HL-60 (cell line): ENCODE results near the gene PPFIA4.

Source experiments
- DNase-seq, 2 experiments: peaks; one replicate each; pipeline ENCODE4 v3.0.0-alpha.2; 2010 to 2020; ENCODE audit warnings: low read depth in 1 of 2, low spot score in 1 of 2
- H3K27ac ChIP-seq: fragments of 250-450 bp; sonication (Bioruptor Pico); replicated peaks from 2 replicates; pipeline ENCODE4 v1.5.1; 2020; ENCODE audit warnings: mild to moderate bottlenecking, moderate library complexity
- H3K27me3 ChIP-seq: fragments of 250-450 bp; sonication (Bioruptor Pico); 2 replicates; pipeline ENCODE4 v1.5.1; 2021; ENCODE audit warnings: mild to moderate bottlenecking, moderate library complexity; ENCODE audit not compliant: insufficient read depth, poor library complexity, severe bottlenecking
- H3K4me3 ChIP-seq: replicated peaks from 2 replicates; pipeline ENCODE4 v1.5.1; 2011; ENCODE audit warnings: mild to moderate bottlenecking, control low read depth, low read length; ENCODE audit not compliant: insufficient read depth
- GABPA ChIP-seq: IDR thresholded peaks from 2 replicates; pipeline ENCODE4 v1.6.1; 2012; ENCODE audit warnings: low read depth
- POLR2AphosphoS5 ChIP-seq: IDR thresholded peaks from 2 replicates; pipeline ENCODE4 v1.6.1; 2012; ENCODE audit warnings: low read depth
- SPI1 ChIP-seq: IDR thresholded peaks from 2 replicates; pipeline ENCODE4 v1.6.1; 2012; ENCODE audit warnings: low read depth, mild to moderate bottlenecking, borderline replicate concordance
- TF ChIP-seq, protein P1 (sequence below): IDR thresholded peaks from 2 replicates; pipeline ENCODE4 v1.6.1; 2012; ENCODE audit warnings: low read depth; ENCODE audit not compliant: insufficient replicate concordance
- TF ChIP-seq, protein P2 (sequence below): IDR thresholded peaks from one replicate; pipeline ENCODE4 v1.5.1; 2011; ENCODE audit warnings: low read length, control low read depth, inconsistent platforms; ENCODE audit not compliant: insufficient read depth

PPFIA4 gene

DNA sequence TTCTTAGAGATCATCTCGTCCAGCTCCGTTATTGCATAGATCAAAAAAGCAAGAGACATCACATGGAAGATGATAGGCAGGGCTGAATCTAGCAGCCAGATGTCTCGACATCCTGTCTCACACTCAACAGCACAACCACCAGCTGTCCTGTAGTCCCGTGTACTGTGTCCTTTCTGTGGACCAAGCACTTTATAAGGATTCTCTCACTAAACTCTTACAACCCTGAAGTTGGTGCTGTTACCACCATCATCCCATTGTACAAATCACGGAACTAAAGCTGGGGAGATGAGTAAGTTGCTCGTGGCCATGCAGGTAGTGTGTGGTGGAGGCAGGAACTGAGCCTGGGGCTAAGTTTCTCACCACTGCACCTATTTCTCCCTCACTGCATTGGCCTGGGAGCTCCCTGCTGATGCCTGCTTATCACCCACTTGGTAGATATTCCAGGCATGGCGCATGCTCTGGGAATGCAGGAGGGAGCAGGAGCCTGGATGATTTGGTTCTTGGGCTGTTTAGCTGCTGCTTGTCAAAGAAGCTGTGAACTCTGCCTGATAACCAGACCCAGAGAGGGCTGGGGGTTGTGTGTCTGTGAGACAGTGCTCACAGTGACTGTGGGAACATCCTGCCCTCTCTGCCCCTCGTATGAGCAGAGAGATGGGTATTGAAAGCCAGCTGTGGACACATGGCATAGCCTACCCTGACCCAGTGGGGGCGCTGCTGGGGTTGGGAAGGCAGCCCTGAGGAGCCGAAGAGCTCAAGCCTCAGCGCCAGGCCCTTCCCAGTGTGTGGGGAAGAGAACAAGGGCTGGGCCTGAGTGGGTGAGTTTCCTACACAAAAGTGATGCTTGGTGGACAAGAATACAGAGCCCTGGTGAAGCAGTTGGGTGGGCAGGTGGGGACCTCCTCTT lies 13.6 kb downstream of the PPFIA4 start:
- H3K27me3 ChIP-seq: no peaks in the 10 kb centered on the region
- peak in 1 of 2 experiments; percentile 75 for DNase-seq
- H3K27ac ChIP-seq: no peak overlapping the region
- H3K4me3 ChIP-seq: no peak overlapping the region
- TF ChIP-seq SPI1: no peak
- no peak for TF ChIP-seq GABPA
- TF ChIP-seq, protein P1, sequence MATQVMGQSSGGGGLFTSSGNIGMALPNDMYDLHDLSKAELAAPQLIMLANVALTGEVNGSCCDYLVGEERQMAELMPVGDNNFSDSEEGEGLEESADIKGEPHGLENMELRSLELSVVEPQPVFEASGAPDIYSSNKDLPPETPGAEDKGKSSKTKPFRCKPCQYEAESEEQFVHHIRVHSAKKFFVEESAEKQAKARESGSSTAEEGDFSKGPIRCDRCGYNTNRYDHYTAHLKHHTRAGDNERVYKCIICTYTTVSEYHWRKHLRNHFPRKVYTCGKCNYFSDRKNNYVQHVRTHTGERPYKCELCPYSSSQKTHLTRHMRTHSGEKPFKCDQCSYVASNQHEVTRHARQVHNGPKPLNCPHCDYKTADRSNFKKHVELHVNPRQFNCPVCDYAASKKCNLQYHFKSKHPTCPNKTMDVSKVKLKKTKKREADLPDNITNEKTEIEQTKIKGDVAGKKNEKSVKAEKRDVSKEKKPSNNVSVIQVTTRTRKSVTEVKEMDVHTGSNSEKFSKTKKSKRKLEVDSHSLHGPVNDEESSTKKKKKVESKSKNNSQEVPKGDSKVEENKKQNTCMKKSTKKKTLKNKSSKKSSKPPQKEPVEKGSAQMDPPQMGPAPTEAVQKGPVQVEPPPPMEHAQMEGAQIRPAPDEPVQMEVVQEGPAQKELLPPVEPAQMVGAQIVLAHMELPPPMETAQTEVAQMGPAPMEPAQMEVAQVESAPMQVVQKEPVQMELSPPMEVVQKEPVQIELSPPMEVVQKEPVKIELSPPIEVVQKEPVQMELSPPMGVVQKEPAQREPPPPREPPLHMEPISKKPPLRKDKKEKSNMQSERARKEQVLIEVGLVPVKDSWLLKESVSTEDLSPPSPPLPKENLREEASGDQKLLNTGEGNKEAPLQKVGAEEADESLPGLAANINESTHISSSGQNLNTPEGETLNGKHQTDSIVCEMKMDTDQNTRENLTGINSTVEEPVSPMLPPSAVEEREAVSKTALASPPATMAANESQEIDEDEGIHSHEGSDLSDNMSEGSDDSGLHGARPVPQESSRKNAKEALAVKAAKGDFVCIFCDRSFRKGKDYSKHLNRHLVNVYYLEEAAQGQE: no peak
- TF ChIP-seq, protein P2, sequence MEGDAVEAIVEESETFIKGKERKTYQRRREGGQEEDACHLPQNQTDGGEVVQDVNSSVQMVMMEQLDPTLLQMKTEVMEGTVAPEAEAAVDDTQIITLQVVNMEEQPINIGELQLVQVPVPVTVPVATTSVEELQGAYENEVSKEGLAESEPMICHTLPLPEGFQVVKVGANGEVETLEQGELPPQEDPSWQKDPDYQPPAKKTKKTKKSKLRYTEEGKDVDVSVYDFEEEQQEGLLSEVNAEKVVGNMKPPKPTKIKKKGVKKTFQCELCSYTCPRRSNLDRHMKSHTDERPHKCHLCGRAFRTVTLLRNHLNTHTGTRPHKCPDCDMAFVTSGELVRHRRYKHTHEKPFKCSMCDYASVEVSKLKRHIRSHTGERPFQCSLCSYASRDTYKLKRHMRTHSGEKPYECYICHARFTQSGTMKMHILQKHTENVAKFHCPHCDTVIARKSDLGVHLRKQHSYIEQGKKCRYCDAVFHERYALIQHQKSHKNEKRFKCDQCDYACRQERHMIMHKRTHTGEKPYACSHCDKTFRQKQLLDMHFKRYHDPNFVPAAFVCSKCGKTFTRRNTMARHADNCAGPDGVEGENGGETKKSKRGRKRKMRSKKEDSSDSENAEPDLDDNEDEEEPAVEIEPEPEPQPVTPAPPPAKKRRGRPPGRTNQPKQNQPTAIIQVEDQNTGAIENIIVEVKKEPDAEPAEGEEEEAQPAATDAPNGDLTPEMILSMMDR: peak; percentile 4
- no peak for TF ChIP-seq POLR2AphosphoS5

DNA sequence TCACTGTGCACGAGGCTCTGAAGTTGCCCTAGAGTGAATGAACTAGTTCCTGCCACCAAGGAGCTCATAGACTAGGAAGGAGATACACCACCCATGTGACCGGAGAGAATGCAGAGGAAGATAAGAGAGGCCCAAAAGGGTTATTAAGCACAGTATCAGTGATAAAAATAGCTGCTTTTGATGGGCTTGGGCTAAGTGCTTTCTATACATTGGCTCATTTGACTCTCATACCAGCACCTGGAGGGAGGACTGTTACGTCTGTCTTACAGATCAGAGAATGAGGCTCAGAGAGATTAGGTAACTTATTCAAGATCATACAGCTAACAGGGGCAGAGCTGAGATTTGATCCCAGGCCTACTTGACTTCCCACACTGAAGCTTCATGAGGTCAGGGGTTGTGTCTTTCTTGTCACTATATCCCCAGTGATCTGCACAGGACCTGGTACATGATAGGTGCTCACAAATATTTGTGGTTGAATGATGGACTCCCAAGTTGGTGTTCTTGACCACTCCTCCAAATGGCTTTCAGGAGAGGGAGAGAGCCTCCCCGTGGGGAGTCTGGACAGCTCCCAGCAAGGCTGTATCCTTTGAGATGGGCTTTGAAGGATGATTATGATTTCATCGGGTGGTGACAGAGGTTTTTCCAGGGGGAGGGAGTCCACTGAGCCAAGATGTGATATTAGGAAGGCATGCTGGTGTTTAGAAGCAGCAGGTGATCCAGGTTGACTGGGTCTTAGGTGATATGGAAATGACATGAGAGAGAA lies 14.4 kb downstream of the PPFIA4 start:
- TF ChIP-seq, protein P1: no peak
- TF ChIP-seq GABPA (no peak), POLR2AphosphoS5 (no peak), SPI1 (no peak)
- TF ChIP-seq, protein P2: no peak
- DNase-seq: no peak
- Histone ChIP-seq H3K4me3 (no peak overlapping the region), H3K27ac (no peak overlapping the region), H3K27me3 (no peaks in the 10 kb centered on the region)

DNA sequence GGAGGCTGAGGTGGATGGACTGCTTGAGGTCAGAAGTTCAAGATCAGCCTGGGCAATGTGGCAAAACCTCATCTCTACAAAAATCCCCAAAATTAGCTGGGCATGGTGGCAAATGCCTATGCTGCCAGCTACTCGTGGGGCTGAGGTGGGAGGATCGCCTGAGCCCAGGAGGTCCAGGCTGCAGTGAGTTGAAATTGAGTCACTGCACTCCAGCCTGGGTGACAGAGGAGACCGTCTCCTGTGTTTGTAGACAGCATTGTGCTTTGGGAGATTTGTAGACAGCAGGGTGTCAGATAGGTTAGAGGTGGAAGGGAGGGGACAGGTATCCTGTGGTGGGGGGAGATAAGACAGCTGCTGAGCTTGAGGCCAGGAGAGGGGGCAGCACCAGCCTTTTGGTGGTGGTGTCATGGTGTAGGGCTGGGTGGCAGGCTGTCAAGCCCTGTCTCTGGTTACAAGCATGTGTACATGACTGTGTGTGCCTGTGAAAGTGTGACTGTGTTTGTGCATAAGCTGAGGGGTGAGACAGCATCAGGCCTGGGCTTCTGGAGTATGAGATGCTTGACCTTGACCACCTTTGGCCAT lies 15.2 kb downstream of the PPFIA4 start:
- no peak overlapping the region for H3K27ac ChIP-seq
- no peak for DNase-seq
- no peaks in the 10 kb centered on the region for H3K27me3 ChIP-seq
- no peak for TF ChIP-seq SPI1
- TF ChIP-seq GABPA: no peak
- TF ChIP-seq, protein P2: no peak
- TF ChIP-seq, protein P1: no peak
- no peak for TF ChIP-seq POLR2AphosphoS5
- no peak overlapping the region for H3K4me3 ChIP-seq
